Stimulated activated CD4-positive, alpha-beta T cell treated with anti-CD3 and anti-CD28 coated beads, Interleukin-15, amount 100 ng/mL, for 1 hour (primary cell): ENCODE results near the gene HELLS.
"Not testable (repeated sequence)": the region's sequence is repeated elsewhere in the genome, so short reads cannot be mapped to it uniquely, and the experiment has no call there.

Source experiments
- DNase-seq, 2 donors: peaks; one replicate each; pipeline ENCODE4 v3.0.0-alpha.2; 2020; ENCODE audit warnings: low read depth in 1 of 2, low spot score in 1 of 2

Gene HELLS

DNA sequence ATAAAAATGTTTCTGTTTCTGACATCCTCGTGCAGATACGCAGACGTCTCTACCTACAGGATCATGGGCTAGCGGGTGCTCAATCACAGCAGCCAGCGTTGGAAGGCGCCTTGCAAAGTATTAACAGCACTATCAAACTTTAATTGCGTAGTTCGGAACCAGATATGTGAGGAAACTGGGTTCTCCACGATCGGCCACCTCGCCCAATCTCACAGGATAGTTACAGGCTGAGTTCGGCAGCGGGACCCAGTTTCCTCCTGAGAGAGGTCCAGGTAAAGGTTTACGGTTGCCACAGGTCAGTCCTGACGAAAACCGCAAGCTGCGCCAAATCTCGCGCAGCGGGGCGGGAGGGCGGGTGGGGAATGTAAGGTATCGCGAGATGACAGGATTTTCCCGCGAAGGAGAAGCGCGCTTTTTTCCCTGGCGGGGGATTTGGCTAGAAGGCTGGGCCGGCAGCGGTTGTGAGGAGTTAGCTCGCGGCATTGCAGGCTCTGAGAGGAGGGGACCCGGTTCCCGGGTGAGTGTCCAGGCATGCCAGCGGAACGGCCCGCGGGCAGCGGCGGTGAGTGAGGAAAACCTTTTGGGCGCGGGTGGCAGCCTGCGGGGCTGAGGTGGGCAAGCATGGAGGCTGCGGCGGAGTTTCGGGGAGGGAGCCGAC, at the start of gene HELLS:
Gene HELLS, plus strand, starts transcription at position 398 of the 658 bp plus-strand sequence. Its CDS starts 134 bp downstream, at position 532.
- DNase-seq, result peak; percentile 31 to 50

DNA sequence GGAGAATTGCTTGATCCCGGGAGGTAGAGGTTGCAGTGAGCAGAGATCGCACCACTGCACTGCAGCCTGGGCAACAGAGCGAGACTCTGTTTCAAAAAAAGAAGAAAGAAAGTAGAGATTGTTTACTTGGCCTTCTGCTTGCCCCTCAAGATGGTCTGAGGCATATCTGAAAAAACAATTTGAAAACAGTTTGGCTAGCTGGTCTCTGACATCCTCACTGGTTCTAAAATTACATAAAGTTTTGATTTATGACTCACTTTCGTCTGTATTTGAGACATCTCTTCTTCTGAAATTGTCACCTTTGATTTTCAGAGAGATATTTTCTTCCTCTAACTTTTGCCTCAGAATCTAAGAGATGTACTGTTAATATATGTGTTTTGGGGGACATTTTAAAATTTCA, 49.6 kb upstream of the HELLS start:
- DNase-seq, result no peak

DNA sequence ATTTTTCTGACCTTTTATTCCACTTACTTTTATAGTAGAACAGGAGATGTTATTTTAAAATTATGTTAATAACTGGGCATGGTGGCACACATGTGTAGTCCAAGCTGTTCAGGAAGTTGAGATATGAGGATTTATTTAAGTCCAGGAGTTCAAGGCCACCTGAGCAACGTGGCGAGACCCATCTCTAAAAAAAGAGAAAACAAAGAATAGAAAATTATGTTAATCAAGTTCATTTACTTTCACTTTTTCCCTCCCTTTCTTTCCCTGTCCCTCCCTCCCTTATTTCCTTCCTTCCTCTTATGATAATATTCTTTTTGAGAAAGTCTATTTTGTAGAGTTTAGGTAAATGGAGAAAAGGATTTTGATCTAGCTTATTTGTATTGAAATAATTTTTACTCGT, 48.9 kb upstream of the HELLS start:
- no peak for DNase-seq

DNA sequence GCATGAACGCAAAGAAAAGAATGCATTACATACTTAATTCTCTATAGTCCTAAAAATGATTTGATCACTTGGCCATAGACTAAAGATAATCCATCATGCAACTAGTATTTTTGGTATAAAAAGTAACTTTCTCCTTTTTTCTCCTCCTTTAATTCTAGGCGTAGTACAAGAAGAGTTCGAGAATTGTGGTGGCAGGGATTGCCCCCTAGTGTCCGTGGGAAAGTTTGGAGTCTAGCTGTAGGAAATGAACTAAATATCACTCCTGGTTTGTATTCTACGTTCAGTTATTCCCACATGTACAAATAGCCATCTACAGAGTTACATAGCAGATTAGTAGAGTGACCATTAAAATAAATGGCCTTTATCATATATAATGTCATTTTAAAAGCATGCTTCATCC, 45.5 kb upstream of the HELLS start:
- DNase-seq, result no peak

DNA sequence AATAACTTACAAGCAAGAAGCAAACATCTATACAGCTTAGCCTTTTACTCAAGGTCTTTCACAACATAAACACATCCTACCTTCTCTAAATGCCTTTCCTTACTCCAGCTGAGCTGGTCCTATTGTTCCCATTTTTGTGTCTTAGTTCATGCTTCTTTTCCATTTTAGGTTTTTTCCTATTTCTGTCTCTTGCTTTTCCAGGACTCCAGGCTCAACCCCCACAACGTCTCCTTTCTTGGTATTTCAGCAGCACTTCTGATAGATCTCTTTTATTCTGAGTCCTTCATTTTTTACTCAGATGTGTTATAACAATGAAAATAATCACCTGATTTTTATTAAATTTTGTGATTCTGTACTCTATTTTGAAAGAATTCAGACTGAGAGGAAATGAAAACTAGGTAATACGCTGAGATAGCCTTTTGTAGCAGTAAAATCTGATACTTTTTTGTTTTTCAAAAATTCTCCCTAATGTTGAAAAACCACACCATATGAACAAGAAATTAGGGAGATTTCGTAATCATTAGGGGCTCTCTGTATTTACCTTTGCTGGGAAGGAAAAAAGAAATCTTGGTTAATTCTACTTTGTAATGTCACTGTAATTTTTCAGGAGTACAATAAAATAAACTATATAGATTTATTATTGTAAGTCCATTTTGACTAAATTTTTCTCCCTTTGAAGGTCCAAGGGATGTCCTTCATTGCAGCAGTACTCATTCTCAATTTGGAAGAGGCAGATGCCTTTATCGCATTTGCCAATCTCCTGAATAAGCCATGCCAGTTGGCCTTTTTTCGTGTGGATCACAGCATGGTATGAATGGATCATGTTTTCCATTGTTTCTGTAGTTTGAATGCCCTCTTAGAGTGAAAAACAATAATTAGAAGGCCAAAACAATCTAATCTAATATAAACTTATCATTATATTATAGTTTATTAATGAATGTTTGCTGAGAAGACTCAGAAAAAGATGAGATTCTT, 24.0 kb upstream of the HELLS start:
- DNase-seq, result no peak

DNA sequence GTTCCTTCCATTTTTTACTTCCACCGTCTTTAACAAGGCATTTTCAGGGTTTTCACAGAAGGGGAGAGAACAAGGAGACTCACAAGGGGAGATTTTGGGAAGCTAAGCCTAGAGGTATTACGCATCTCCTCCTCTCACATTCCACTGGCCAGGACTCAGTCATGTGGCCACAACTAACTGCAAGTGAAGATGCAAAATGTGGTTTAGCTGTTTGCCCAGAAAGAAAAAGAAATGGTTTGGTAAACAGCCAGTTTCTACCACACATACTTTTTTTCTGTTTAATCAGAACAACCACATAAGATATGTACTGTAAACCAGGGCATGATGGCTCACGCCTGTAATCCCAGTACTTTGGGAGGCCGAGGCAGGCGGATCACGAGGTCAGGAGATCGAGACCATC, 21.4 kb upstream of the HELLS start:
- no peak for DNase-seq

DNA sequence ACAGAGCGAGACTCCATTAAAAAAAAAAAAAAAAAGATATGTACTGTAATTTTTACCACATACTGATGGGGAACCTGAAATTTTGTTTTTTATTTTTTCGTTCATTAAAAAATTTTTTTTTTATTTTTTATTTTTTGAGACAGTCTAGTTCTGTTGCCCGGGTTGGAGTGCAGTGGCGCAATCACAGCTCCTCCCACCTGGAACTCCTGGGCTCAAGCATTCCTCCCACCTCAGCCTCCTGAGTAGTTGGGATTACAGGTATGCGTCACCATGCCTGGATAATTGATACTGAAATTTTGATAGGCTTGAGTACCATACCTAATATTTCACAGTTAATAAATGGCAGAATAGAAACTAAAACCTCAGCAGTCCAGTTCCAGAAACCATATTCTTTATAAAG, 20.9 kb upstream of the HELLS start:
- DNase-seq, result no peak

DNA sequence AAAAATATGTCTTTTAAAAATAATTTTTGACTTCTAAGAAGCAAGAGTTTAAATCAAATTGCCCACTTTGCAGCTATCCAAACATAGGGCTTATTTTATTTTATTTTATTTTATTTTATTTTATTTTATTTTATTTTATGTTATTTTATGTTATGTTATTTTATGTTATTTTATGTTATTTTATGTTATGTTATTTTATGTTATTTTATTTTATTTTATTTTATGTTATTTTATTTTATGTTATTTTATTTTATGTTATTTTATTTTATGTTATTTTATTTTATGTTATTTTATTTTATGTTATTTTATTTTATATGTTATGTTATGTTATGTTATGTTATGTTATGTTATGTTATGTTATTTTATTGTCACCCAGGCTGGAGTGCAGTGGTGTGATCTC, 14.0 kb upstream of the HELLS start:
- not testable (repeated sequence) for DNase-seq

DNA sequence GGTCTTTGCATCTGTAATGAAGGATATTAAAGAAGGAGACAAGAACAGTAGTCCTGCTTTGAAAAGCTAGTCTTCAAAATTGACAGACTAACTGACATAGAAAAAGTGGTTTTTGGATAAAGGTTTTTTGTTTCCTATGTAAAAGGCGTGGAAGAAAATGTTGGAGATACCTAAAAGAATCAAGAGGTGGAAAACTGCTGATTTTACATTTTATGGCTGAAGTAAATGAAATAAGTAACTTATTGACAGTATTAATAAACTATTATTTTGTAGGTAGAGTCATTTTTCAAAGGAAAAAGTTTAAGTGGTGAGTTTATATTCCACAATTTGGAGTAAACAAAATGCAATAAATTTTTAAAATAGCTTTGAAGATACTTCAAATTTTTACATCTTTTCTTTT, 12.6 kb upstream of the HELLS start:
- DNase-seq, result no peak

DNA sequence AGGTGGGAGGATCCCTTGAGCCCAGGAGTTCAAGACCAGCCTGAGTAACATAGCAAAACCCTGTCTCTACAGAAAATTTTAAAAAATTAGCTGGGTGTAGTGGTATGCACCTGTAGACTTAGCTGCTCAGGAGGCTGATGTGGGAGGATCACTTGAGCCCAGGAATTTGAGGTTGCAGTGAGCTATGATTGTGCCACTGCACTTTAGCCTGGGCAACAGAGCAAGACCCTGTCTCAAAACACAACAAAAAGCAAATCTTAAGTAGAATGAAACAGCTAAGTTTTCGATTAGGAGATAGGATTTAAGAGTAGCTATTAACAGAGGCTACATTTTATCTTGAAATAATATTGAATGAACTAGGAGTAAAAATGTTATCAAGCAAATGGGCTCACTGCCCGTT, 3.3 kb upstream of the HELLS start:
- not testable (repeated sequence) for DNase-seq

DNA sequence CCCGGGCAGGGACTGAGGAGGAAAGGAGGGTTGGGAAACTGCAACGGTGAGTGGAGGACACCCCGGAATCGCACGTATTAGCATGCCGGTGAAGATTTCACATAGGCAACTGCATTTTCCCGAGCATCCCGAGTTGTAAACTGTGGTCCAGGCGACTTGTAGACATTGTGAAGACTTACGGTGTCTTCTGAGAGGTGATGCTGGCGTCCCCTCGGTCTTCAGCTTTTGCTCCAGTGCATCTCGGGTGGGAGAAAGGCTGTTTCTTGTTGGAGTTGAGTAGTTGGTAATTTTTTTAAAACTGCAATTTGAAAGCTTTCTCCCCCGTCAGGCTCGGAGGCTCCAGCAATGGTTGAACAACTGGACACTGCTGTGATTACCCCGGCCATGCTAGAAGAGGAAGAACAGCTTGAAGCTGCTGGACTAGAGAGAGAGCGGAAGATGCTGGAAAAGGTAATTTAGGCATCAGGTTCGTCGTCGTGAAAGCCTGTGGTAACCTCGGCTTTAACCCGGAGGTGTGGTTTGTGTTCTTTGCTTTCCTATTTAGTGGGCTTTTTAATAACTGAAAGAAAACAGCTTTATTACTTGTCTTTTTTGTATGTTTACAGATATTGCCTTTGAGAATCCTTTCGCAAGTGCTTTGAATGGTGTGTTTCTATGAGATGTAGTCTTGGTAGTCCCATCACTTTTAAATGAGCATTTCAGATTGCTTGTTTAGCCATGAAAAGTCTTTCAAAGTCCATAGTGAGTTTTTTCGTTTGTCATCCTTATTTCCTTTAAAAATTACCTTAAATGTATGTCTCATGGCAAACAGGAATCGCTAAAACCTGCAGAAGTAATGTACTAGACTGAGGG, 687 bp downstream of the HELLS start:
- DNase-seq, result no peak

DNA sequence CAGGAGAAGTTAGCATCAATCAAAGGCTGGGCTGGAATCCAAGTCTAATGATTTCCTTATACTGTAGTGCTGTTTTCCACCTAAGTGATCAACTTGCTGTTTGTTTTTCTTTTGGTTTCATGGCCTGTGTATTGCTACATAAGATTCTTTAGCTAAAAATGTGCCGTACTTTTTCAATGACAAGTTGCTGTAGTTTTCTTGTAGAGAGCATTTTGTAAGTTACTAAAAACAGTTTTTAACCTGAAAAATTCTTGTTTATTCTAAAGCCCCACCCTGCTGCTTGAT, 1.3 kb downstream of the HELLS start:
- DNase-seq, result no peak

DNA sequence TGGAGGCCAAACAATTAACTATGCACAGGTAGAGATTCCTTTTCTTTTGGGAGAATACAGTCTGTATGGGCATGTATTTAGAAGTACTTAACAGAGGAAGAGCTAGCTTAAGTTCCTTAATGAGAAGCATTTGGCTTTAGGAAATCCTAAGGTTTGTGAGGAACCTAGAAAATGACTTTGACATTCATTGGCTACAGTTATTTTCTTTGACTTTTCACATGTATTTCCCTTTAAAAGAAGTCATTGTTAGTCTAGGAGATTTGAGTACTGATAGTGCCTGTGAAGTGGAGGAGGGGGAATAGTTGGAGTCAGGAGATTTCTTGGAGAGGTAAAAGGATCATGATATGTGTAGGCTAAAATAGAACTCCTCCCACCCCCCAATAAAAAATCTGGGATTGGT, 3.6 kb downstream of the HELLS start:
- DNase-seq, result no peak

DNA sequence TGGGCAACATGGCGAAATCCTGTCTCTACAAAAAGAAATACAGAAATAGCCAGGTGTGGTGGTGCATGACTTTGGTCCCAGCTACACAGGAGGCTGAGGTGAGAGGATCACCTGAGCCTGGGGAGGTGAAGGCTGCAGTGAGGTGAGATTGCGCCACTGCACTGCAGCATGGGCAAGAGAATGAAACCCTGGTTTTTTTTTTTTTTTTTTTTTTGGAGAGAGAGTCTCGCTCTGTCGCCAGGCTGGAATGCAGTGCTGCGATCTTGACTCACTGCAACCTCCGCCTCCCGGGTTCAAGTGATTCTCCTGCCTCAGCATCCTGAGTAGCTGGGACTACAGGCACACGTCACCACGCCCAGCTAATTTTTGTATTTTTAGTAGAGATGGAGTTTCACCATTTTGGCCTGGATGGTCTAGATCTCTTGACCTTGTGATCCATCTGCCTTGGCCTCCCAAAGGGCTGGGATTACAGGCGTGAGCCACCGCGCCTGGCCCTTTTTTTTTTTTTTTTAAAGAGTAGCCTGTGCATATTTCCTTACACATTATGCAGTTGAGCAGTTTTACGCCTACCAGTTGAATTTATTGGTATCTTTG, 22.2 kb downstream of the HELLS start:
- DNase-seq, result not testable (repeated sequence)

DNA sequence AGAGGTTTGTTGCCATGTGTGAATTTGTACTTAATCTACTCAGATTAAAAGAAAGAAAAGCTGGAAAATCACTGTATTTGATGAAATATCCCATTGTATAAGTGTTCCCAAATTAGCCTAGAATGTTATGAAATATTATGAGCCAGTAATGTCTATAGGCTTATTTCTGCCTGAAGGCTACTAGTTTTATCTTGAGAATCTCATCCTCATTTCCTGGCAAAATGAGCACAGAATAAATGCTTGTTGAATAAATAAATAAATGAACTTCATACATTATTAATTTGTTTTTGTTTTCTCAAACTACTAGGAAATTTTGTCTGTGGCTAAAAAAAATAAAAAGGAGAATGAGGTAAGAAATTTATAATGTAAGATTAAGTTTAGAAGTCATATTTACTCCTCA, 25.5 kb downstream of the HELLS start:
- DNase-seq, result no peak

DNA sequence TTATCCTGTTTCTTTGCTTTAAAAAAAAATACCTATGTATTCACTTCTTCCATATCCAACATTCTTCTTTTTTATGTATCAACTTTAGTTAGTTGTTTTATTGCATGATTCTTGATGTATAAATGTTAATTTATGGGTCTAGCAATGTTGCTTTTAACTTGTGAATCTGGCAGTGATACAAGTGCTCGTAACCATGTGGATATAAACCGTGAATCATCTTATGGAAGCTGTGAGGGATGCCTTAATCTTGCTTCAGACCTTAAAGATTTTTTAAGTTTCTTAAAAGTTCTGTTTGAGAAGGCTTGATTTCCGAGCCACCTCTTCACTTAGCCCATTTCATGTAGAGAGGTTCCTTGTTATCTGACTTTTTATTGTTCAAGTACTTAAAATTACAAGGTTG, 25.9 kb downstream of the HELLS start:
- DNase-seq, result no peak

DNA sequence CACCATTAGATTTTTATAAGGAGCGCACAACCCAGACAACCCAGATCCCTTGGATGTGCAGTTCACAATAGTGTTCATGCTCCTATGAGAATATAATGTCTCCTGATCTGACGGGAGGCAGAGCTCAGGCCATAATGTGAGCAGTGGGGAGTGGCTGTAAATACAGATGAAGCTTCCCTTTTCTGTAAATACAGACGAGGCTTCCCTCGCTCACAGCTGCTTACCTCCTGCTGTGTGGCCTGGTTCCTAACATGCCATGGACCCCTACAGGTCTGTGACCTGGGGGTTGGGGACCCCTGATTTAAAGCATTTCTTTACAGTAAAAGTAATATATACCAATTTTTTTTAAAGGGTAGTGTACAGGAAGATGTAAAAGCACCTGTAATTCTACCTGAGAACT, 33.2 kb downstream of the HELLS start:
- DNase-seq, result no peak

DNA sequence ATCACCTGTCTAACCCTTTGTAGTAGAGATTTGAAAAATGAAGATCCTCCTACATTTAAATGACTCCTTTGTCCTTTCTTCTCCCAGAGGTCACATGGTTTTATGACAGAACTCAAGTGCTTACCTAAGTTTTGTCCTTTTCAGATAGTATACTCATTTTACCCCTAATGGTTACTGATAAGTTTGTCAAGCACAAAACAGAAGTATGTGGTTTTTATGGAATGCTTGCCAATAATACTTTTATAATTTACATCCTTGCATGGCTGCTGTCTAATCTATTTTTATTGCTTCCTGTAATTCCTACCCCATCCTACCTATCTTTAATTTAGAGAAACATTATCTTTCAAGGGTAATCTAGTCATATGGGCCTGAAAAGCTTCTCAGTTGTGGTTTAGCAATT, 37.5 kb downstream of the HELLS start:
- no peak for DNase-seq

DNA sequence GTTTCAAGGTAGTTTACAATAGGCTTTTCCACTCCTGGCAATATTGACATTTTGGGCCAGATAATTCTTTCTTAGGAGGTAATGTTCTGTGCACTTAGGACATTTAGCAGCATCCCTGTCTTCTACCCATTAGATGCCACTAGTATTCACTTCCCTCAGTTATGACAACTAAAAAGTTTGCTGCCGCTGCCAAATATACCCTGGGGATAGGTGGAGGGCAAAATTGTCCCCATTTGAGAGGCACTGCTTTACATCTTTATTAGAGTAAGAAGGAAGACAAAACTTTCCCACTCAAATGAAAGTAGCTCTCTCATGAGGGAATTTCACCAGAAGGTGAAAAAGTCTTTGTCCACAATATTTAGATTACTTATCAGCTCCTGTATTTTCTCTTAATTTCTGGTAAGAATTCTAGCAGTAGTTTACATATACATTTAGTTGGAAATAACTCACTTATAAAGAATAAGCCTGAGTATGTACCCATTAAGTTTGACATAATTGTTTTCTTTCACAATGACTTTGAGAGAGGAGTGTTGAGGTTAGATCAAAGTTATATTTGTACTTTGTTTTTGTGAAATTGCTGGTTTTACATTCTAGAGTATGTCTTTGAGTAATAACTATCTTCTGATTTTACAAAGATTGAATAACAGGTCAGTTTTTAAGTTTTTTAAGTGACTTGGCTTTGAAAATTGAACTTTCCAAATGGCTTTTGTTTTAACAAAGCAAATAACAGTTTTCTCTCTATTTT, 46.0 kb downstream of the HELLS start:
- DNase-seq, result no peak

DNA sequence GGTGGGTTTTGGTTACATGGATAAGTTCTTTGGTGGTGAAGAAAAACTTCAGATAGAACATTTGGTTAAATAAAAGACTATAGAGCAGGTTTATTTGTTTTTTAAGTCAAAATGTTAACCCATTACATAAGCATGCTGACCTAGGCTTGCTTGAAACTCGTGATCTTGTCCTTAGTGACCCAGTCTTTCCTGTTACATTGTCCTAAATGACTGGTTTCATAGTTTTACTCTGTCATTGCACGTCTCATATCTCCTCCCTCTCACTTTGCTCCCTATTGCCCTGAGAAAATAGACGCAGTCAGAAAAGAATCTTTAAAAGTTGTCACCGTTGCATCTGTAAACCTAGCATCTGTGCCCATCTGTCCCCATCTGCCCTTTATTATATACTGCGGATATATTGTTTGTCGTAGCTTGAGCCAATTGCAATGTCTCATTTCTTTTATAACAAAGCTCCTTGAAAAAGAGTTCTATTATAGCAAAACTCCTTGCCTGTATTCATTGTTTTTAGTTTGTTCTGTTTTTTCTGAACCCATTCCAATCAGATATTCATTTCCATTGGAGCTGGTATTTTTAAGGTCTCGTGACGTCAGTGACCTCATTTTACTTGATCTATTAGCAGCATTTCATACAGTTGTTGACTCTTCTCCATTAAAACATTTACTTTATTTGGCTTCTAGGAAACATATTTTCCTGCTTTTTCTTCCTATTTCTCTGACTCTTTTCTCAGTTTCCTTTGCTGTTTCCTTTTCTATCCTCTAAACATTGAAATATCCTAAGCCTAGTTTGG, 57.3 kb downstream of the HELLS start:
- no peak for DNase-seq
